ENCODE data around the gene NEDD4L. TPM values are rescaled to one million over a fixed set of nuclear protein-coding genes. Genes with fewer than 3 reads are reported as not detected.

NEDD4L gene
- total and polyA plus RNA-seq, 10 of the 15 experiments (the other 5 are each of a cell fraction or from before 2014, with no cell fraction given) = 7.4 to 24.0 (median 17.7) TPM

GRCh38 chr18:58228176-58228575, 184.2 kb downstream of the NEDD4L start:
- DNase-seq (ENCODE audit: low read depth, low spot score) (no peak), FAIRE-seq (no peak), ATAC-seq (no peak)
- Histone ChIP-seq H3K9ac (ENCODE audit: control insufficient read depth, insufficient read depth, low read length) (no peak overlapping the region), H4K20me1 (ENCODE audit: control insufficient read depth, insufficient read depth) (no peaks in the 10 kb centered on the region), H3K79me2 (ENCODE audit: control insufficient read depth, insufficient read depth, low read length) (no peaks in the 10 kb centered on the region; the same call in 1 of the 2 replicates), H3K4me3 (no peak overlapping the region), H3K36me3 (ENCODE audit: control insufficient read depth in 2 of 2, insufficient read depth in 2 of 2, low read length in 1 of 2) (no peaks in the 10 kb centered on the region), H3K27me3 (replicated peaks in 1 of 2; ENCODE audit: control insufficient read depth in 2 of 2, insufficient read depth in 2 of 2, low read length in 1 of 2) (no peaks in the 10 kb centered on the region), H3K4me1 (ENCODE audit: control insufficient read depth, insufficient read depth, low read length) (peaks cover 18% of the 10 kb centered on the region), H2AFZ (ENCODE audit: control insufficient read depth, low read depth, low read length) (no peak overlapping the region), H3K4me2 (ENCODE audit: control insufficient read depth, insufficient read depth) (no peak overlapping the region), H3K27ac (ENCODE audit: control insufficient read depth, insufficient read depth) (no peak overlapping the region), H3K9me3 (replicated peaks; ENCODE audit: control insufficient read depth, insufficient read depth, low read length) (no peaks in the 10 kb centered on the region)
- ChIA-PET SMC1A (ENCODE audit: uncharacterized antibody, unreplicated experiment) (interaction anchor here (0.8 to 11.7 kb wide), 14 partner anchors 9 to 186 kb away, joined by 3 to 114 read pairs (median 3); no protein-coding TSS in a partner anchor), CTCF (interaction anchor here (0.7 to 1.7 kb wide), 7 partner anchors 9 to 75 kb away, joined by 3 to 8 read pairs (median 3); no protein-coding TSS in a partner anchor), RAD21 (ENCODE audit: unreplicated experiment) (interaction anchor here (0.8 to 6.5 kb wide), 6 partner anchors 14 to 94 kb away, joined by 3 to 70 read pairs (median 4); no protein-coding TSS in a partner anchor), POLR2A (interaction anchor here (0.6 to 7.5 kb wide), 4 partner anchors 15 to 170 kb away, joined by 3 to 46 read pairs (median 7); no protein-coding TSS in a partner anchor)
- WGBS (ENCODE audit: insufficient coverage, insufficient replicate concordance, low lambda C conversion rate, missing lambda C conversion rate) = 68% methylated on average over 6 of the region's 6 CpGs
- in situ Hi-C loops (cut with MboI) (no loop called here), intact Hi-C loops (cut with micrococcal nuclease; ENCODE audit: unreplicated experiment) (no loop called here)
- TF ChIP-seq HCFC1 (IDR thresholded peaks at IDR 0.05; ENCODE audit: low read length) = no peak
- no peak for TF ChIP-seq TBL1XR1 (IDR thresholded peaks at IDR 0.05; ENCODE audit: low read depth, low read length)
- TF ChIP-seq CBFB (IDR thresholded peaks at IDR 0.05; ENCODE audit: low read depth) = no peak
- TF ChIP-seq, protein P1, sequence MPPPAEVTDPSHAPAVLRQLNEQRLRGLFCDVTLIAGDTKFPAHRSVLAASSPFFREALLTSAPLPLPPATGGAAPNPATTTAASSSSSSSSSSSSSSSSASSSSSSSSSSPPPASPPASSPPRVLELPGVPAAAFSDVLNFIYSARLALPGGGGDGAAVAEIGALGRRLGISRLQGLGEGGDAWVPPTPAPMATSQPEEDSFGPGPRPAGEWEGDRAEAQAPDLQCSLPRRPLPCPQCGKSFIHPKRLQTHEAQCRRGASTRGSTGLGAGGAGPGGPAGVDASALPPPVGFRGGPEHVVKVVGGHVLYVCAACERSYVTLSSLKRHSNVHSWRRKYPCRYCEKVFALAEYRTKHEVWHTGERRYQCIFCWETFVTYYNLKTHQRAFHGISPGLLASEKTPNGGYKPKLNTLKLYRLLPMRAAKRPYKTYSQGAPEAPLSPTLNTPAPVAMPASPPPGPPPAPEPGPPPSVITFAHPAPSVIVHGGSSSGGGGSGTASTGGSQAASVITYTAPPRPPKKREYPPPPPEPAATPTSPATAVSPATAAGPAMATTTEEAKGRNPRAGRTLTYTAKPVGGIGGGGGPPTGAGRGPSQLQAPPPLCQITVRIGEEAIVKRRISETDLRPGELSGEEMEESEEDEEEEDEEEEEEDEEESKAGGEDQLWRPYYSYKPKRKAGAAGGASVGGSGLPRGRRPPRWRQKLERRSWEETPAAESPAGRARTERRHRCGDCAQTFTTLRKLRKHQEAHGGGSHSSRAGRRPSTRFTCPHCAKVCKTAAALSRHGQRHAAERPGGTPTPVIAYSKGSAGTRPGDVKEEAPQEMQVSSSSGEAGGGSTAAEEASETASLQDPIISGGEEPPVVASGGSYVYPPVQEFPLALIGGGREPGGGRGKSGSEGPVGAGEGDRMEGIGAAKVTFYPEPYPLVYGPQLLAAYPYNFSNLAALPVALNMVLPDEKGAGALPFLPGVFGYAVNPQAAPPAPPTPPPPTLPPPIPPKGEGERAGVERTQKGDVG (CRISPR knock-in tag; IDR thresholded peaks at IDR 0.05) = no peak
- TF ChIP-seq, protein P2, sequence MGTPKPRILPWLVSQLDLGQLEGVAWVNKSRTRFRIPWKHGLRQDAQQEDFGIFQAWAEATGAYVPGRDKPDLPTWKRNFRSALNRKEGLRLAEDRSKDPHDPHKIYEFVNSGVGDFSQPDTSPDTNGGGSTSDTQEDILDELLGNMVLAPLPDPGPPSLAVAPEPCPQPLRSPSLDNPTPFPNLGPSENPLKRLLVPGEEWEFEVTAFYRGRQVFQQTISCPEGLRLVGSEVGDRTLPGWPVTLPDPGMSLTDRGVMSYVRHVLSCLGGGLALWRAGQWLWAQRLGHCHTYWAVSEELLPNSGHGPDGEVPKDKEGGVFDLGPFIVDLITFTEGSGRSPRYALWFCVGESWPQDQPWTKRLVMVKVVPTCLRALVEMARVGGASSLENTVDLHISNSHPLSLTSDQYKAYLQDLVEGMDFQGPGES (IDR thresholded peaks at IDR 0.05) = no peak
- no peak for TF ChIP-seq MTA2 (IDR thresholded peaks at IDR 0.05; ENCODE audit: low read depth)
- no peak for TF ChIP-seq POLR2AphosphoS2 (IDR thresholded peaks at IDR 0.05; ENCODE audit: low read depth, low read length)
- no peak for TF ChIP-seq NR2C2 (IDR thresholded peaks at IDR 0.05; ENCODE audit: borderline replicate concordance, control insufficient read depth, insufficient read length, low read depth)
- no peak for TF ChIP-seq ZNF207 (IDR thresholded peaks at IDR 0.05; ENCODE audit: borderline replicate concordance)
- BruUV-seq (replicated peaks) = no TSS peak
